Right atrium auricular region (tissue), 2 donors: ENCODE data around the gene CIB2. TPM values are rescaled to one million over a fixed set of nuclear protein-coding genes. Genes with fewer than 3 reads are reported as not detected.
"Not testable (repeated sequence)": the region's sequence is repeated elsewhere in the genome, so short reads cannot be mapped to it uniquely, and the experiment has no call there.

Experiments
- DNase-seq: peaks from one replicate; pipeline ENCODE4 v3.0.0-alpha.2; 2019; ENCODE audit warnings: low spot score
- H3K27ac ChIP-seq, 2 donors: fragments of 200-600 bp; sonication (generic); 1 replicate in 1 of 2; 2 replicates in 1 of 2; pipeline ENCODE4 v1.5.1; 2016 to 2019
- H3K27me3 ChIP-seq, 2 donors: fragments of 200-600 bp; sonication (generic); one replicate each; pipeline versions ENCODE4 v1.5.1 to v1.6.0; 2017 to 2019
- H3K36me3 ChIP-seq: fragments of 200-600 bp; sonication (generic); one replicate; pipeline ENCODE4 v1.5.1; 2016
- H3K4me1 ChIP-seq, 2 donors: fragments of 200-600 bp; sonication (generic); one replicate each; pipeline versions ENCODE4 v1.5.1 to v1.6.0; 2017 to 2019
- H3K4me3 ChIP-seq, 2 donors: fragments of 200-600 bp; sonication (generic); 1 replicate in 1 of 2; 2 replicates in 1 of 2; pipeline ENCODE4 v1.5.1; 2017 to 2019; ENCODE audit warnings: mild to moderate bottlenecking in 1 of 2, moderate library complexity in 1 of 2
- H3K9me3 ChIP-seq, 2 donors: fragments of 200-600 bp; sonication (generic); one replicate each; pipeline ENCODE4 v1.5.1; 2019
- total RNA-seq, 2 donors: library from RNA; depleted of rRNA; stranded (reverse); fragments of >200 nt; gene quantifications; one replicate each; pipeline ENCODE4 v1.1.0, GENCODE V29; 2016
- TF ChIP-seq, protein P1 (sequence below), 2 donors: fragments of 200-600 bp; sonication (generic); IDR thresholded peaks; one replicate each; pipeline ENCODE4 v1.5.1; 2019; ENCODE audit warnings: antibody characterized with exemption in 2 of 2

CIB2 gene
- total RNA-seq, 2 donors from 2014 or later: 37.2 to 38.6 TPM

DNA sequence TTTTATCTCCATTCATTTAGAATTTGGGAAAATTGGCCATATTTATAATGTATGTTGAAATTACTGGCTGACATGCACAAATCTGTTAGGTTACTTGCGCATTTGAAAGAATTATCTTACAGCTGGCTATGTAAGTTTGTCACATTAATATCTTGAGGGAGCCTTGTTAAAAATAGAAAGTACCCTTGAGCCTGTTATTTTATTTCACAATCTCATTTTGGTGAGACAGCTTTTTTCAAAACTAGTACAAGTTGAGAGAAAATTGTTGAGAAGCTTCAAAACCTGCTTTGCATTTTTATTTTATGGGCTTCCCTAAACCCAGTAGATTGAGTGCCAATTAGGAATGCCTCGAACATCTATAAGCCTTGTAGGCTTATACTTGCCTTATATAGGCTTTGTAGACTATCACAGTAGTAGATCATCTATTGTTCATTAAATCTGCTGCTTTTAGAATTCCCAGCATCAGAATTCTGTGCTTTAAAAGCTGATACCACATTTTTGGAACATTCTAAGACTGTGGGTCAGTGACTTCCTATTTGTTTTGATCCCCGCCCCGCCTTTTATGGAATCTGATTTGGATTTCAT lies 24.2 kb upstream of the CIB2 start:
- Histone ChIP-seq H3K27me3 (no peaks in the 10 kb centered on the region), H3K36me3 (peaks cover 37% of the 10 kb centered on the region), H3K9me3 (no peaks in the 10 kb centered on the region), H3K27ac (peak overlapping the region; percentile 49 to 75), H3K4me1 (peaks cover 0 to 37% of the 10 kb centered on the region in 2 donors), H3K4me3 (no peak overlapping the region)
- DNase-seq: no peak
- TF ChIP-seq, protein P1, sequence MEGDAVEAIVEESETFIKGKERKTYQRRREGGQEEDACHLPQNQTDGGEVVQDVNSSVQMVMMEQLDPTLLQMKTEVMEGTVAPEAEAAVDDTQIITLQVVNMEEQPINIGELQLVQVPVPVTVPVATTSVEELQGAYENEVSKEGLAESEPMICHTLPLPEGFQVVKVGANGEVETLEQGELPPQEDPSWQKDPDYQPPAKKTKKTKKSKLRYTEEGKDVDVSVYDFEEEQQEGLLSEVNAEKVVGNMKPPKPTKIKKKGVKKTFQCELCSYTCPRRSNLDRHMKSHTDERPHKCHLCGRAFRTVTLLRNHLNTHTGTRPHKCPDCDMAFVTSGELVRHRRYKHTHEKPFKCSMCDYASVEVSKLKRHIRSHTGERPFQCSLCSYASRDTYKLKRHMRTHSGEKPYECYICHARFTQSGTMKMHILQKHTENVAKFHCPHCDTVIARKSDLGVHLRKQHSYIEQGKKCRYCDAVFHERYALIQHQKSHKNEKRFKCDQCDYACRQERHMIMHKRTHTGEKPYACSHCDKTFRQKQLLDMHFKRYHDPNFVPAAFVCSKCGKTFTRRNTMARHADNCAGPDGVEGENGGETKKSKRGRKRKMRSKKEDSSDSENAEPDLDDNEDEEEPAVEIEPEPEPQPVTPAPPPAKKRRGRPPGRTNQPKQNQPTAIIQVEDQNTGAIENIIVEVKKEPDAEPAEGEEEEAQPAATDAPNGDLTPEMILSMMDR (IDR thresholded peaks at IDR 0.05): no peak

DNA sequence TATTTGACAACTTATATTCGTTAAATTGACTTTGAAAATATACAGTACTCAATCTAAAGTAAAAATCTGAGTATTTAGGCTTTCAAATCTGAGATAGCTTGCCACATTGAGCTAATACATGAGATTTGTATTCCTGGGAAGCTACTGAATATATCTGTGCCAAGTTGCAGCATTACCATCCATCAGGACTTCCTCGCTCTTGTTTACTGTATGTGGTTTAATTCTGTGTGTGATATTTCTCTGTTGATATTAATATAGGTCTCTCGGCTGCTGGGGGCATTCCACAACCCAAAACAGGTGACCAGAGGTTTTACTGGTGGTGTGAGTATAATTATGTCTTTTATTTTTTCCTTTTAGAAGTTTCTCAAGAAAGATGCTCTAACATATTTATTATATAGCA lies 23.7 kb upstream of the CIB2 start:
- Histone ChIP-seq H3K27me3 (no peaks in the 10 kb centered on the region), H3K9me3 (no peaks in the 10 kb centered on the region), H3K4me1 (peaks cover 0 to 41% of the 10 kb centered on the region in 2 donors), H3K36me3 (peaks cover 32% of the 10 kb centered on the region), H3K4me3 (no peak overlapping the region), H3K27ac (peak overlapping the region; percentile 49 to 75)
- DNase-seq: no peak
- TF ChIP-seq, protein P1 (IDR thresholded peaks at IDR 0.05): no peak

DNA sequence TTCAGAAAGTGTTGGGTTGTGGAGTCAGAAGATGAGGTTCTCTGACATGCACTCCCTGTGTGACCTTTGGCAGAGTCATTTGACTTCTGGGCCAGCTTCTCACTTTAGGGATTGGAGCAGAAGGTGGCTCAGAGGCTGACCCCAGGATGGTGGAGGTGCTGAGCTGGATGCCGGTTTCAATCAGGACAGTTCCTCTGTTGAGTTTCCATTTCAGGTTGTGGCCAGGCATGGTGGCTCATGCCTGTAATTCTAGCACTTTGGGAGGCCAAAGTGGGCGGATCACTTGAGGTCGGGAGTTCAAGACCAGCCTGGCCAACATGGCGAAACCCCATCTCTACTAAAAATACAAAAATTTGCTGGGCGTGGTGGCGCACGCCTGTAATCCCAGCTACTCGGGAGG lies 19.8 kb upstream of the CIB2 start:
- not testable (repeated sequence) for DNase-seq, H3K36me3 ChIP-seq, H3K9me3 ChIP-seq, H3K27me3 ChIP-seq
- Histone ChIP-seq H3K27ac (peak overlapping the region; percentile 94 to 97), H3K4me1 (peaks cover 0 to 59% of the 10 kb centered on the region in 2 donors), H3K4me3 (peak overlapping the region in 1 of 2 donors; percentile 94)

DNA sequence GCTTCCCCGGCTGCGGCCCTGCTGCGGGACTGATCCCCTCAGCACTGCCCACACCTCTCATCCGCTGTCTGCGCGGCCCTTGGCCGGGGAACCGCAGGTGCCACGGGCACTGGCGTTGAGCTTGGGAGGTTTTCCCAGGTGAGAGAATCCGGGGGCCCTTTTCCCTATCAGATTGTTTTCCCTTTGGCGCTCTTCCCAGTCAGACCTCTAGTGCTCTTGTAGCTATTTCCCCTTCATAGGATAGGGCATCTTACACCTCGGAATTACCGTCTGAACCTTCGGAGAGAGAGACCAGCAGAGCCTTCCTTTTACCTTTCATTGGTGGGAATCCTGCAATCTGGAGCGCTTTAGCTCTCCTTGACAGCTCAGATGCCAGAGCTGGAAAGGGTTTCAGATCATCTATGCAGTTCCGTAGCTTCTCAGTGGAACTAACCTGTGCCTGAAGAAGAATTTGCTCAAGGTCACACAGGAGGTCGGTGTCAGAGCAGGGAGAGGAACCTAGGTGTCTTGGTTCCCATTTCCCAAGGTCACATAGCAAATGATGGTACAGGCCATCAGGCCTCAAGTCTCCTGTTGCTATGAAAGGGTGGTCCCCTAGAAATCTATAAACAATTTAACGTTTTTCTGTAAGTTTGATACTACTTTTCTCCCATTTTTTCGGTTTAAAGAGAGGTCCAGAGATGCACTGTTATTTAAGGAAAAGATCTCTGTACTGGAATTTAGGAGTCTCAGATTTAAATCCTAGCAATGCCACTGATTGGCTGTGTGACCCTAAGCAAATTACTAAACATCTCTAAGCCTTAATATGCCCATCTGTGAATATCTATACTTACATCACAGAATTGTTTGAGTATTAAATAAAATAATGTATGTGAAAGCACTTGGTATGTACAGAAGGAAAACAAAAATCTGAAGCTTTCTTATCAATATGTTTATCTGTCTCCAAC lies 18.8 kb upstream of the CIB2 start:
- peak overlapping the region; percentile 92 to 94 for H3K4me3 ChIP-seq
- H3K27ac ChIP-seq: peak overlapping the region; percentile 94 to 97
- DNase-seq: no peak
- H3K4me1 ChIP-seq: peaks cover 0 to 49% of the 10 kb centered on the region in 2 donors
- TF ChIP-seq, protein P1 (IDR thresholded peaks at IDR 0.05): no peak
- no peaks in the 10 kb centered on the region for H3K36me3 ChIP-seq
- H3K9me3 ChIP-seq: no peaks in the 10 kb centered on the region
- no peaks in the 10 kb centered on the region for H3K27me3 ChIP-seq

DNA sequence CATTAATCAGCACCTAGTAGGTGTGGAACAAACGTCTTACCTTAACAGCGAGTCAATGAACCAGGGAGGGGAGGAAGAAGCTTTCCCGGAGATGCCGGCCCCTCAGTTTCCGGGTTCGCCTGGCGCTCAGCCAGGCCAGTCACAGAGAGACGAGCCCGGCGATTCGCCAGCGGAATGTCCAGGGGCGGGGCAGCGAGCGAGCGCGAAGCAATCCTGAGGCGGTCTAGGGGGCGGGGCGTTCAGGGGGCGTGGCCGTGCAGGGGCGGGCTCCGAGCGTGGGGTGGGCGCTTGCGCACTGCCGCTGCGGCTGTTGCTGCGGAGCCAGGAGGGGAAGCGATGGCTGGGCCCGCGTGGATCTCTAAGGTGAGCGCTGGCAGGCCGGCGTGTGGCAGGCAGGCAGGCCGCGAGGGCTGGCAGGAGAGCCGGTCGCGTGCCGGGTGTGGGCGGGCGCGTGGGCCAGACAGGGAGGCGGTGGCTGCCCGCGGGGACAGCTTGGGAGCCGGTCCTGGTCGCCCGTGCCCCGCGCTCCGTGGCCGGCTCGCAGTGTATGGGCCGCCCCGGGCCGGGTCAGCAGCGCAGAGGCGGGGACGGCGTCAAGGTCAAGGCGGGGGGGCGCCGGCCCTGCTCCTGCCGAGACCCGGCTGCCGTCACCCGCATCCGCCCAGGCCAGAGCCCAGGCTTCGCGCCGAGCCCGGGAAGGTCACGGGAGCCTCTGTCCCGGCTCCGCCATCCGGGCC lies 18.0 kb upstream of the CIB2 start, which contains the start of gene IDH3A:
Gene IDH3A, plus strand, starts transcription at position 295 of the 737 bp plus-strand sequence. Its CDS starts 42 bp downstream, at position 337.
- peak within 1 kb of the TSS; percentile 94 to 97 for H3K27ac ChIP-seq
- no peaks in the 10 kb centered on the region for H3K36me3 ChIP-seq
- peaks cover 0 to 40% of the 10 kb centered on the region in 2 donors for H3K4me1 ChIP-seq
- peak; percentile 98 for DNase-seq
- H3K4me3 ChIP-seq: peak within 1 kb of the TSS; percentile 92 to 94
- H3K9me3 ChIP-seq: no peaks in the 10 kb centered on the region
- no peaks in the 10 kb centered on the region for H3K27me3 ChIP-seq
- TF ChIP-seq, protein P1 (IDR thresholded peaks at IDR 0.05): no peak
